T-helper 2 cell treated with Interferon-gamma antibody and Interleukin-4, amounts not matched to agents 100 ng/mL and 5 ng/mL, for 36 hours (primary cell): Measurements from ENCODE around the gene FBLL1. TPM values are rescaled to one million over a fixed set of nuclear protein-coding genes. Genes with fewer than 3 reads are reported as not detected.

Experiments used
- total RNA-seq: library from RNA; stranded (reverse); gene quantifications from 2 replicates; pipeline ENCODE4 v1.2.3, GENCODE V29; 2022

Gene FBLL1
- total RNA-seq, 1 donor from 2014 or later, result not detected

Other genes starting within 250 kb of the FBLL1 start
- gene WWC1, start 237.7 kb upstream of the FBLL1 start, total RNA-seq, result not detected in 2 replicates
- gene RARS1, start 42.8 kb upstream of the FBLL1 start, total RNA-seq, result 80.7 and 85.2 TPM in 2 replicates
- gene PANK3, start 50.1 kb downstream of the FBLL1 start, total RNA-seq, result 46.8 and 57.6 TPM in 2 replicates